Skeletal muscle satellite cell (primary cell): ENCODE measurements around the gene THAP12.

ENCODE experiments used
- H3K27me3 ChIP-seq: 2 replicates; pipeline ENCODE4 v1.7.0; 2013; ENCODE audit warnings: low read length; ENCODE audit not compliant: control insufficient read depth, insufficient read depth
- H3K36me3 ChIP-seq: 2 replicates; pipeline ENCODE4 v1.7.0; 2013; ENCODE audit warnings: mild to moderate bottlenecking, control low read depth, low read length; ENCODE audit not compliant: insufficient read depth
- H3K4me1 ChIP-seq: 2 replicates; pipeline ENCODE4 v1.7.0; 2013; ENCODE audit warnings: low read length; ENCODE audit not compliant: control insufficient read depth, insufficient read depth
- H3K4me2 ChIP-seq: 2 replicates; pipeline ENCODE4 v1.7.0; 2013; ENCODE audit warnings: mild to moderate bottlenecking, low read length
- H3K4me3 ChIP-seq: 2 replicates; pipeline ENCODE4 v1.7.0; 2013; ENCODE audit warnings: low read length
- H3K9ac ChIP-seq: 2 replicates; pipeline ENCODE4 v1.7.0; 2013; ENCODE audit warnings: mild to moderate bottlenecking, low read depth, low read length, moderate library complexity
- H3K9me3 ChIP-seq: replicated peaks from 2 replicates; pipeline ENCODE4 v1.7.0; 2013; ENCODE audit warnings: mild to moderate bottlenecking, control low read depth, low read length

Gene THAP12

GRCh38 chr11:76376746-76377558, 4.0 kb downstream of the THAP12 start:
- Histone ChIP-seq H3K4me2 (no peak overlapping the region), H3K9ac (no peak overlapping the region), H3K4me3 (no peak overlapping the region), H3K4me1 (peaks cover 6% of the 10 kb centered on the region), H3K27me3 (no peaks in the 10 kb centered on the region), H3K9me3 (no peaks in the 10 kb centered on the region), H3K36me3 (no peaks in the 10 kb centered on the region)

GRCh38 chr11:76371170-76371569, 9.8 kb downstream of the THAP12 start:
- Histone ChIP-seq H3K36me3 (no peaks in the 10 kb centered on the region), H3K9me3 (no peaks in the 10 kb centered on the region), H3K4me2 (peak overlapping the region; percentile 58), H3K4me3 (no peak overlapping the region), H3K4me1 (peaks cover 12% of the 10 kb centered on the region), H3K9ac (no peak overlapping the region), H3K27me3 (no peaks in the 10 kb centered on the region)

GRCh38 chr11:76369406-76369805, 11.5 kb downstream of the THAP12 start:
- Histone ChIP-seq H3K4me3 (no peak overlapping the region), H3K36me3 (no peaks in the 10 kb centered on the region), H3K9ac (no peak overlapping the region), H3K4me1 (peaks cover 10% of the 10 kb centered on the region), H3K27me3 (no peaks in the 10 kb centered on the region), H3K9me3 (no peaks in the 10 kb centered on the region), H3K4me2 (no peak overlapping the region)

GRCh38 chr11:76368490-76368889, 12.4 kb downstream of the THAP12 start:
- Histone ChIP-seq H3K4me1 (peaks cover 10% of the 10 kb centered on the region), H3K9ac (no peak overlapping the region), H3K36me3 (peaks cover 2% of the 10 kb centered on the region), H3K4me2 (no peak overlapping the region), H3K4me3 (no peak overlapping the region), H3K9me3 (no peaks in the 10 kb centered on the region), H3K27me3 (no peaks in the 10 kb centered on the region)

GRCh38 chr11:76365038-76365679, 15.8 kb downstream of the THAP12 start:
- Histone ChIP-seq H3K4me3 (no peak overlapping the region), H3K9me3 (no peaks in the 10 kb centered on the region), H3K4me2 (no peak overlapping the region), H3K36me3 (peaks cover 5% of the 10 kb centered on the region), H3K27me3 (no peaks in the 10 kb centered on the region), H3K4me1 (no peaks in the 10 kb centered on the region), H3K9ac (no peak overlapping the region)

- no peak overlapping the region for H3K9ac ChIP-seq
- H3K27me3 ChIP-seq, result no peaks in the 10 kb centered on the region
- H3K9me3 ChIP-seq, result no peaks in the 10 kb centered on the region
- H3K36me3 ChIP-seq, result peaks cover 10% of the 10 kb centered on the region
- H3K4me1 ChIP-seq, result no peaks in the 10 kb centered on the region
- H3K4me3 ChIP-seq, result no peak overlapping the region
- H3K4me2 ChIP-seq, result no peak overlapping the region
These were observed 18.2 kb downstream of the THAP12 start for GRCh38 chr11:76362716-76363115.

- Histone ChIP-seq H3K9ac (no peak overlapping the region), H3K27me3 (no peaks in the 10 kb centered on the region), H3K4me3 (no peak overlapping the region), H3K36me3 (peaks cover 10% of the 10 kb centered on the region), H3K4me1 (no peaks in the 10 kb centered on the region), H3K9me3 (no peaks in the 10 kb centered on the region), H3K4me2 (no peak overlapping the region)
These were observed 19.2 kb downstream of the THAP12 start for GRCh38 chr11:76361776-76362175.

- Histone ChIP-seq H3K27me3 (no peaks in the 10 kb centered on the region), H3K9ac (no peak overlapping the region), H3K9me3 (no peaks in the 10 kb centered on the region), H3K4me1 (no peaks in the 10 kb centered on the region), H3K4me3 (no peak overlapping the region), H3K36me3 (peaks cover 10% of the 10 kb centered on the region), H3K4me2 (no peak overlapping the region)
These were observed 19.6 kb downstream of the THAP12 start for GRCh38 chr11:76361374-76361773.

- no peak overlapping the region for H3K4me2 ChIP-seq
- no peak overlapping the region for H3K4me3 ChIP-seq
- peaks cover 10% of the 10 kb centered on the region for H3K36me3 ChIP-seq
- no peaks in the 10 kb centered on the region for H3K27me3 ChIP-seq
- no peak overlapping the region for H3K9ac ChIP-seq
- no peaks in the 10 kb centered on the region for H3K4me1 ChIP-seq
- no peaks in the 10 kb centered on the region for H3K9me3 ChIP-seq
These were observed 25.8 kb downstream of the THAP12 start for GRCh38 chr11:76355172-76355571.

GRCh38 chr11:76348348-76348747, 32.6 kb downstream of the THAP12 start:
- Histone ChIP-seq H3K4me1 (no peaks in the 10 kb centered on the region), H3K9me3 (no peaks in the 10 kb centered on the region), H3K36me3 (no peaks in the 10 kb centered on the region), H3K9ac (no peak overlapping the region), H3K4me3 (no peak overlapping the region), H3K4me2 (no peak overlapping the region), H3K27me3 (no peaks in the 10 kb centered on the region)

GRCh38 chr11:76347466-76347865, 33.5 kb downstream of the THAP12 start:
- Histone ChIP-seq H3K9ac (no peak overlapping the region), H3K9me3 (no peaks in the 10 kb centered on the region), H3K27me3 (no peaks in the 10 kb centered on the region), H3K4me1 (no peaks in the 10 kb centered on the region), H3K4me2 (no peak overlapping the region), H3K4me3 (no peak overlapping the region), H3K36me3 (no peaks in the 10 kb centered on the region)

GRCh38 chr11:76339221-76339620, 41.7 kb downstream of the THAP12 start:
- H3K4me3 ChIP-seq, result no peak overlapping the region
- H3K4me1 ChIP-seq, result no peaks in the 10 kb centered on the region
- no peaks in the 10 kb centered on the region for H3K36me3 ChIP-seq
- no peak overlapping the region for H3K4me2 ChIP-seq
- H3K9ac ChIP-seq, result no peak overlapping the region
- no peaks in the 10 kb centered on the region for H3K27me3 ChIP-seq
- peaks cover 8% of the 10 kb centered on the region for H3K9me3 ChIP-seq
